GM12874 (cell line): ENCODE measurements around the gene MAPK8IP3.

Experiments used
- TF ChIP-seq, protein P1 (sequence below): IDR thresholded peaks from 2 replicates; pipeline ENCODE4 v1.5.1; 2011; ENCODE audit warnings: low read depth, mild to moderate bottlenecking, control low read depth, low read length, moderate library complexity; ENCODE audit not compliant: insufficient read depth

The MAPK8IP3 gene

DNA sequence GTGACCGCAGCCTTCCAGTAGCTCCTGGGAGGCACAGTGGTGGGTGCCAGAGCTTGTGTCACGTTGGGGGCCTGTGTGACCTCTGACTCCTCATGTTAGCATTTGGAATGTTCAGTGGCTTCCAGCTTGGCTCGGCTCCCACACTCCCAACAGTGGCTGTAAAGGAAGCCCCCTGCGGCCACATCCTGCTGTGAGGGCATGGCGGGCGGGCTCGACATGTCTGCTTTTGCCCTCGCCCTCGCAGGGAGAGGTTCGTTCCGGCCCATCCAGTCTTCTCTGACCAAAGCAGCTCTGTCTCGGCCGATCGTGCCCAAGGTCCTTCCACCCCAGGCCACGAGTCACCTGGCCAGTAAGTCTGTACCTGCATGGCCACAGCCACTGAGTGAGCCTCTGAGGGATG lies 40.2 kb upstream of the MAPK8IP3 start:
- TF ChIP-seq, protein P1, sequence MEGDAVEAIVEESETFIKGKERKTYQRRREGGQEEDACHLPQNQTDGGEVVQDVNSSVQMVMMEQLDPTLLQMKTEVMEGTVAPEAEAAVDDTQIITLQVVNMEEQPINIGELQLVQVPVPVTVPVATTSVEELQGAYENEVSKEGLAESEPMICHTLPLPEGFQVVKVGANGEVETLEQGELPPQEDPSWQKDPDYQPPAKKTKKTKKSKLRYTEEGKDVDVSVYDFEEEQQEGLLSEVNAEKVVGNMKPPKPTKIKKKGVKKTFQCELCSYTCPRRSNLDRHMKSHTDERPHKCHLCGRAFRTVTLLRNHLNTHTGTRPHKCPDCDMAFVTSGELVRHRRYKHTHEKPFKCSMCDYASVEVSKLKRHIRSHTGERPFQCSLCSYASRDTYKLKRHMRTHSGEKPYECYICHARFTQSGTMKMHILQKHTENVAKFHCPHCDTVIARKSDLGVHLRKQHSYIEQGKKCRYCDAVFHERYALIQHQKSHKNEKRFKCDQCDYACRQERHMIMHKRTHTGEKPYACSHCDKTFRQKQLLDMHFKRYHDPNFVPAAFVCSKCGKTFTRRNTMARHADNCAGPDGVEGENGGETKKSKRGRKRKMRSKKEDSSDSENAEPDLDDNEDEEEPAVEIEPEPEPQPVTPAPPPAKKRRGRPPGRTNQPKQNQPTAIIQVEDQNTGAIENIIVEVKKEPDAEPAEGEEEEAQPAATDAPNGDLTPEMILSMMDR, result no peak

GRCh38 chr16:1666316-1666715 lies 39.7 kb upstream of the MAPK8IP3 start:
- TF ChIP-seq, protein P1, result no peak

DNA sequence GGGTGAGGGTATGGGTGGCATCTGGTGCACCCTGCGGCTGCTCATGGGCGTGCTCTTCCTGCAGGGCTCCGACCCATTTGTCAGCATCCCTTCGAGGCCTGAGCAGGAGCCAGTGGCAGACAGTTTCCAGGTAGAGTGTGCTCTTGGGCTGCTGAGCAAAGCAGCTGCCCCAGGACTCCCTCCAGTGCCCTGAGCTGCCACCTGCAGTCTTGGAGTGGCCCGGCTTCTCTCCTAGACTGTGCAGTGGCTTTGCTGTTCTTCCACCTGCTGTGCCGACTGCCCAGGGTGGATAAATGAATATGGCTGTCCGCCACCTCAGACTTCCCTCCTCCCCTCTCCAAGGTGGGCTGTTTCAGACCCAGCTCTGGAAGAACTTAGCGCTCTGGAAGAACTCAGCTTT lies 38.7 kb upstream of the MAPK8IP3 start:
- TF ChIP-seq, protein P1, result no peak

DNA sequence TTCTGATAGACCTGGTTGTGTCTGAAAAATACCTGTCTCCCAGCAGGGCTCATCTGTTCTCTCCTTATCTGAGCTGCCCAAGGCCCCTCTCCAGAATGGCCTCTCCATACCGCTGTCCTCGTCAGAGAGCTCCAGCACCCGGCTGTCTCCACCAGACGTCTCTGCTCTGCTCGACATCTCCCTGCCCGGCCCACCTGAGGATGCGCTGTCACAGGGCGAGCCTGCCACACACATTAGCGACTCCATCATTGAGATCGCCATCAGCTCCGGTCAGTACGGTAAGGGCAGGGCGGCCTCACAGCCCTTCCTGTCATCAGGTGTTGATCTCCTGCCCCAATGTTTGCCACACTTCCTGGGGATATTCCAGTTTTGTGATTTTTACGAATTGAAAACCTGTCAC lies 38.1 kb upstream of the MAPK8IP3 start:
- TF ChIP-seq, protein P1, result no peak

- TF ChIP-seq, protein P1, result no peak
Observed at GRCh38 chr16:1668612-1669319, 37.2 kb upstream of the MAPK8IP3 start.

DNA sequence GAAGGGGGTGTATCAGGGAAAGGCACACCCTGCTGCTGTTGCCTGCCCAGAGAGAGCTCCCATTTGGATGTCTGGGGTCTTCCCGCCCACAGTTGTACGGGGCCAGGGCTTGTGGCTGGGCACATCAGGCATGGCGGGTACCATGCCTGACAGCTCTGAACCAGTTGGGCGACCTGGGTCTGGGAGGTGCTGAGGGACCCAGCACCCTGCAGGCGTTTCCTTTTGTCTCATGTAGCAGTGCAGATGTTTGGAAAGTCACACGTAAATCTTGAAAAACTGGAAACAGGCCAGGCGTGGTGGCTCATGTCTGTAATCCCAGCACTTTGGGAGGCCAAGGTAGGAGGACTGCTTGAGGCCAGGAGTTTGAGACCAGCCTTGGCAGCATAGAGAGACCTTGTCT lies 36.3 kb upstream of the MAPK8IP3 start:
- TF ChIP-seq, protein P1, result no peak

- TF ChIP-seq, protein P1, result no peak
Observed at GRCh38 chr16:1670371-1670770, 35.6 kb upstream of the MAPK8IP3 start.
